HG03432 (cell line): ENCODE results near the gene PCLAF.
"Not testable (repeated sequence)": the region's sequence is repeated elsewhere in the genome, so short reads cannot be mapped to it uniquely, and the experiment has no call there.

Experiments
- ATAC-seq: cut with Tn5 transposase; IDR thresholded peaks from one replicate; pipeline ENCODE4 v1.9.1; 2021; ENCODE audit warnings: mild to moderate bottlenecking, moderate library complexity; ENCODE audit not compliant: unreplicated experiment

PCLAF gene, protein sequence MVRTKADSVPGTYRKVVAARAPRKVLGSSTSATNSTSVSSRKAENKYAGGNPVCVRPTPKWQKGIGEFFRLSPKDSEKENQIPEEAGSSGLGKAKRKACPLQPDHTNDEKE

DNA sequence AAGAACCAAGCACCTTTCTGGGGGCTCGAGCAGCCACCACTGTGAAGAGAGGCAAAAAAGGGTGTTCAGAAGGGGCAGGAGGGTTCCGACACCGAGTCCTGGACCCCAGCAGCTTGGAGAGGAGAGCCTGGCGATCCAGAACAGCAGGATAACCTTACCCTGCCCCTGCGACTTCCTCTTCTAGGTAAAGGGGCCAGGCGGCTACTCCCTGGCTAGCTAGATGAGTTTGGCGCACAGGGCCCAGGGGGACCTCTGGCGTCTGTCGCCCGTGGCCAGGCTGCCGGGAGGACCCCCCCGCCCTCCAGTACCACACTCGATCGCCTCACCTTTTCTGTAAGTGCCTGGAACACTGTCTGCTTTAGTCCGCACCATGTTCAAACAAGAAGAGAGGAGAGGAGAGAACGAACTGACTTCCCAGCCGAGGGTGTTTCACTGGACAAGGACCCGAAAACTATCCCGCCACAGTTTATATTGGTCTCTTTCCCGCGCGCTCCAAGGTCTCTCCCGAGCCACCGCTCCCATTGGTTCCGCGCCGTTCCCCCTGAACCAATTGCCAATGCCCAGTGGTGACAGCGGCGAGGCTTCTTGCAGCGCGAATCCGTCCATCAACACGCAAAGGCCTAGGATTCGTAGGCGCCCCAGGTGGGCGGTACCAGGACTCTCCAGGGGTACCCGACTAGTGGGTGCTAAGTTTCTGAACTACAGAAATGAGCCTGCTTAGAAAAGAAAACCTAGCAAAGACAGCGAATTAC lies at the start of gene PCLAF:
PCLAF (minus strand) TSS at position 442 of the 752 bp plus-strand sequence; CDS start at position 372, 70 bp downstream.
- peak; percentile 94 for ATAC-seq

DNA sequence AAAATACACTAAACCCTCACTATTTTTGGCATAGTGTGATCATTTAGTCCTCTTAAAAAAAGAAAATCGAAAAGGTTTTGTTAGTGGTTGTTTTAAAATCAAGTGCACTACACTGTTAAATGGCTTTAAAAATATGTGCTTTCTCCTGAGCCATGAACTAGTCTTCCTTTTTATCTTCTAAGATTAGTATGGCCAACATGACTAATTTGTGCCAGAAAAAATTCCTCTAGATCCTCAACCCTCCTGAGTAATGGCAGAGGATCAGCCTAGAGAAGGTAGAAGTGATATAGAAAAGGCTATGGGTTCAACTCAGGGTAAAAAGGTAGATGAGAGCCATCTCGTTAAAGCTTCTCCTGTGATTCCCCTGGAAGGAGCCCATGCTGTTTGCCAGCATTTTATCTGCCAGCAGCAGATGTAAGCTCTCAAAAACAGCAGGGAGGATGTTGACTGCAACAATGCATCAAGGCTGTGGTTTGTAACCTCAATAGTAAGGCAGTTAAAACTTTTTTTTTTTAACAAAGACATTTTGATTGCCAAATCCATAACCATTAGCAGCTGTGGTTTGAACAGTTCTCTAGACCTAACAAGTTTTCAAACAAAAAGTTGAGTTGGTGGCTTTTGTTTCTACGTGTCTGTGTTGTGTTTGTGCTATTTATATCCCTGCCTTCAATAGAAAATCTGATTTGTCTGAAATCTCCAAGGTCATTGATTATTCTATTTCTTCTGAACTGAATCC lies 48.9 kb upstream of the PCLAF start:
- no peak for ATAC-seq

DNA sequence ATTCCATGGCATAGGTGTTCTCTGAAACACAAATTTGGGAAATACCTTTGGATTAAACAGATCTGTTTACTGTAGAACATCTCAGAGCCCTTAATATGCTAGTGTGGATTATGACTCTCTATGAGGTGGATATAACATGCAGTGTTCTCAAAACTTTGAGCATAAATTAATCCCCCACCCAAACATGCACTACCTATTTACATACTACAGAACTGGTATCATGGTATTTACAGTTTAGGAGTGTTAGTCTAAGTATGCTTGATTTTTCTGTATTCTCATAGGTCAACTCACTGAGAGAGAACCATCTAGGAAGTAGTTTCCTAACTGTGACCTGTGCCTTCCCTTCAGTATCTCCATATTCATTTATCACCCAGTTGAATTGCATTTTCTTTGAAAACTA lies 48.2 kb upstream of the PCLAF start:
- no peak for ATAC-seq

DNA sequence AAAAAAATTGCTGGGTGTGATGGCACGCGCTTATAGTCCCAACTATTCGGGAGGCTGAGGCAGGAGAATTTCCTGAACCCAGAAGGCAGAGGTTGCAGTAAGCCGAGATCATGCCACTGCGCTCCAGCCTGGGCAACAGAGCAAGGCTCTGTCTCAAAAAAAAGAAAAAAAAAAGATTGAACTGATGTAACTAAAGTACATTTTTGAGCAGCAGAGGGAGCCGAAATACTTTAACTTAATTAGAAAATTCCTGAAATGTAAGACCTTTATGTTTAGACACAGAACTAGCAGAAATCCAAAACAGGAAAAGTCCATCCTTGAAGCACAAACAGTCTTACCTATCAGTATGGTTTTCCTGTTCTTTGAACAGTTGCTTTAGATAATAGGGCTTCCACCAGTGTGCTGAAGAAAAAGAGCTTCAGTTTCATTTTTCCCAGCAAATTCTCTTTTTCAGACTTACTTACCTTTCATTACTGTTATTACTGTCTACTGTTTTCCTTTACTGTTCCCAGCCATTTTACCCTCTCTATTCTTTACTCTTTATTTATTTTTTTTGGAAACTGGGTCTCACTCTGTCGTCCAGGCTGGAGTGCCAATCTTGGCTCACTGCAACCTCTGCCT lies 45.7 kb upstream of the PCLAF start:
- ATAC-seq = no peak

DNA sequence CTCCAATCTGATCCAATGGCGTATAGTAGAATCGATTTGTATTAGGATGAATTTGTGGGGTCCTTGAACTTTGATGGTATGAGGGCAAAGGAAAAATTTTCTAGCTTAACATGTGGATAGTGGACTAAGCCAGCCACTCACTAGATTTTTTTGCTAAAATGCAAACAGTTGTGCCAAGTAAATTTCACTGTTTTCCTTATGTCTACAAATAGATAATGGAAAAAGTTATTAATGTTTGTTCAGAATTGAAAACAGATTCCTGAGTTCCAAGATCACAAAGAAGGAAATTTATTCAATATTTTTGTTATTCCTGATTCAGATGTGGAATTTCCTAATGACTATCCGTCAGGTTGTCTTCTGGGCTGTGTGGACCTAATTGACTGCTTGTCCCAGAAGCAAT lies 44.0 kb upstream of the PCLAF start:
- no peak for ATAC-seq

DNA sequence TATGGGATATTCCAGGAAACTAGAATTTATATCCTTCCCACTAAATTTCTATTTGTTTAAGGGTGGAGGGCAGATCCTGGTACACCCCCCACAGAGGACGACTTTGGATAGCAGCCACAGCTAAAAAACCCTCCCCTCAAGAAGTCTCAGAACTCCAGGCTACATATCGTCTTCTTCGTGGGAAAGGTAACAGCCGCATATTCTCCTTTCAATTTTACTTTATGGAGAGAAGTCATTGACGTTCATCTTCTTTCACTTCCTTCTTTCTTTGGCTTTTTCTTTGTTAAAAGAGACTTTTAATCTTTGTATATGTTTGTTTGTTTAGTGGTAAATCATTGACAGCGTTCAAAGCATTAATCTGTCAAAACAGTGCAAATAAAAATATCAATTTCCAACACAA lies 42.7 kb upstream of the PCLAF start:
- no peak for ATAC-seq

DNA sequence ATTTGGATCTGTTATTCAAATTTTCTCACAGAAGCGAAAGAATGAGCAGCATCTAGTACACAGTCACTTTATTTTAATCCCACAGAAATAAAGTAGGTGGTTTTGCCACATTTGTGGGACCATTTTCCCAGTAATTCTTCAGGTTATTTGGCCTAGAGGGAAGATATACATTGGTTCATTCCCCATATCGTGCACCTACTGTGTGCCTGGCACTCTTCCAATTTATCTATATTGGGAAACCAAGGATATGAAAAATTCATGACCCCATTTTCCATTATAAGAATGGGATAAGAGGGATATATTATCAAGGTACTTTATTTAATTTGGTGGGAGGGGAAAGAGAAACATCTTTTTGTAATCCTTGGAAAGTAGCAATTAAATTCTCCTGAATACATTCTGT lies 41.5 kb upstream of the PCLAF start:
- no peak for ATAC-seq

DNA sequence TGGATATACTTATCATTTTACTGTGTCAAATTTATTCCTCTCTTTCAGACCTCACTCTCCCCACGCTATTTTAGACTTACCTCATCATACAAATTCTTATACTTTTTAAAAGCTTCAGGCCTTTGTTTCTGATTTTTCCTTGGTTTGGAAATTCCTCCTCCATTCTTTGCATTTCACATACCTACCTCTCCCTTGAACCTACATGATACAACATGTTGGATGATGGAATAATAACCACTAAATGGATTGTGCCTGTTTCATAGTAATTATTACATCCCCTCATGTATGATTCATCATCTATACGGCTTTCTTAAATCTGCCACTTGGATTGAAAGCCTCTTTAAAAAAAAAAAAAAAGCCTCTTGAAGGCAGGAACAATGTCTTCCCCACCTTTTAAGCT lies 31.0 kb upstream of the PCLAF start:
- ATAC-seq = no peak

DNA sequence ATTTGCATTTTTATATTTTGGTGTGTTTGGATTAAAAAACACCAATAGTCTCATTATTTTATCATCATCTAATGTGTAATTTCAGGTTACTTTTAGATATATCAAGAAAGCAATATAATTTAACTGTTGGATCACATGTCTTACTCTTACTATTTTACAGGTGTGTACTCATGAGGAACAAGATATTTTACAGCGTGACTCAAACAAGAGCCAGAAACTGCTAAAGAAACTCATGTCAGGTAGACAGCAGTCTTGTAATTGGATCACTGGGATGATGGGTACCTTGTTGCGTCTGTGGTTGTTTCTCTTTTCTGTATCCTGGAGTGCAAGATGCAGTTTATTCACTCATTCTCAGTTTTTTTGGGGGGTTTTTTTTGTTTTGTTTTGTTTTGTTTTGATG lies 19.3 kb upstream of the PCLAF start:
- ATAC-seq = no peak

DNA sequence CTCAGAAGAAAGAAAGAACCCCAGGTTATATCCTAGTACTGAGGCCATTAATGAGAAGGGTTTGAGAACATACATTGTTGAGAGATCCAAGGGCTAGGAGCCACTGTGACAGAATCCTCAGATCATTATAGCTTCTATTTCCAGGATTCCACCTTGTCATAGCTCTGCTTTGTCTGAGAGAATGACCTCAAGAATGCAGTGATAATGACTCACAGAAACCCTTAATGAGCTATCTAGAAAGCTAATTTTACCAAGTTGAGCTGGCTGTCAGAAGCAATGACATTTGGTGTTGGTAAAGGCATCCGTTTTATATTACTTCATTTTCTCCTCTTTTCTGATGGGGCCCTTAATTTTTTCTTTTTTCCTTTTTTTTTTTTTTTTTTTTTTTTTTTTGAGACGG lies 17.3 kb upstream of the PCLAF start:
- no peak for ATAC-seq

DNA sequence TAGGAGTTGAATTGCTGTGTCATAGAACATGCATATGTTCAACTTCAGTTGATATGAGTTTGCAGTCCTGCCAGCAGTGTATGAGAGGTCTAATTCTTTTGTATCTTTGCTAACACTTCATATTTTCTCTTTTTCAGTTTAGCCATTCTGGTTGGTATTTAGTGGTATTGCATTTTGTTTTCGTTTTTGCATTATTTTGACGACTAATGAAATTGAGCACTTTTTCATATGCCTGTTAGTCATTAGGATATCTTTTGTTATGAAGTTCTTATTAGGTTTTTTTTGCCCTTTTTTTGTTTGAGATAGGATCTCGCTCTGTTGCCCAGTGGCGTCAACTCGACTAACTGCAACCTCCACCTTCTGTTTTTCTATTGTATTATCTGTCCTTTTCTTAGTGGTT lies 15.5 kb upstream of the PCLAF start:
- no peak for ATAC-seq

DNA sequence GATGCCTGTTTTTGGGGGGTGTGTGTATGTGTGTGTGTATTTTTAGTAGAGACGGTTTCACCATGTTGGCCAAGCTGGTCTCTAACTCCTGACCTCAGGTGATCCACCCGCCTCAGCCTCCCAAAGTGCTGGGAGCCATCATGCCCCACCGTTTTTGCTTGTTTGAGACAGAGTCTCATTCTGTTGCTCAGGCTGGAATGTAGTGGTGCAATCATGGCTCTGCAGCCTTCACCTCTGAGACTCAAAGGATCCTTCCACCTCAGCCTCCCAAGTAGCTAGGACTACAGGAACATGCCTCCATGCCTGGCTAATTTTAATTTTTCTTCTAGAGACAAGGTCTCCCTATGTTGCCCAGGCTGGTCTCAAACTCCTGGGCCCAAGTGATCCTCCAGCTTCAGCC lies 11.2 kb upstream of the PCLAF start:
- ATAC-seq = not testable (repeated sequence)

DNA sequence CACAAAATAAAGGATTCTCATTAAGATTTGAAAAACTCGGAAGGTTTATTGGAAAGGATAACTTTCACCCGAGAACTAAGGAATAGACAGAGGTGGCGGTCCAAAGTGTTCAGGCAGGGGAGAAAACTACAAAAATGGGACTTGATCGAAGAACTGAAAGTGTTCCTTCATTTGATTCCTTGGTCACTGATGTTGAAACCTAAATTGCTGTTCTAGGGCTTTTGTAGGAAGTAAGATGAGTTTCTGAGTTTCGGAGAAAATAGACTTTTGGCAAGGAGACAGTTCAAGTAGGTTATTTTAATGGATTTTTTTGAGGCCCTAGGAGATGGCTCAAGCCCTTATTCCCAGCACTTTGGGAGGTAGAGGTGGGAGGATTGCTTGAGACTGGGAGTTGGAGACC lies 7.8 kb upstream of the PCLAF start:
- ATAC-seq = no peak

DNA sequence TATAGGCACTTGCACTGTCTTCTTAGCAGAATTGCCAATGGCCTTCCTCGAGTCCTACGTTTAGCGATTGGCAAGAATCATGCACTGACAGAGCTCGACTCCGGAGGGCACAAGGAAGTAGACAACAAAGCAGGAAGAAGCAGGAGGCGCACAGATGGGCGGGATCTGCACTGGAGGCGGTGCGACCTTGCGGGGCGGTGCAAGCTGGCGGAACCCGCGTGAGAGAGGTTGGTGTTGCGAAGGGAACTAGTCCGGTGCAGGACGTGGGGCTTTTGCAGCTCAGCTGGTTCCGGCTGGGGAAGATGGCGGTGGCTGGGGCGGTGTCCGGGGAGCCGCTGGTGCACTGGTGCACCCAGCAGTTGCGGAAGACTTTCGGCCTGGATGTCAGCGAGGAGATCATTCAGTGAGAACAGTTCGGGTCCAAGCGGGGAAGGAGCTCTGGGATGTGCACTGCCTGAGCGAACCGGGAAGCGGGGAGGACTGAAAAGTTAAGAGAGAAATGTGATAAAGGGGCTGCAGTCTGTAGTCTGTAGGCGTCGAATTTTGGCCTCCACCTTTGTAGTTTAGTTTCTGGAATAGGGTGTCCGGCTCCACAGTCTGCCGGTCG lies 6.4 kb upstream of the PCLAF start, which contains the start of gene TRIP4:
TRIP4 (plus strand) TSS at position 275 of the 607 bp plus-strand sequence; CDS start at position 303, 28 bp downstream.
- peak; percentile 98 for ATAC-seq

DNA sequence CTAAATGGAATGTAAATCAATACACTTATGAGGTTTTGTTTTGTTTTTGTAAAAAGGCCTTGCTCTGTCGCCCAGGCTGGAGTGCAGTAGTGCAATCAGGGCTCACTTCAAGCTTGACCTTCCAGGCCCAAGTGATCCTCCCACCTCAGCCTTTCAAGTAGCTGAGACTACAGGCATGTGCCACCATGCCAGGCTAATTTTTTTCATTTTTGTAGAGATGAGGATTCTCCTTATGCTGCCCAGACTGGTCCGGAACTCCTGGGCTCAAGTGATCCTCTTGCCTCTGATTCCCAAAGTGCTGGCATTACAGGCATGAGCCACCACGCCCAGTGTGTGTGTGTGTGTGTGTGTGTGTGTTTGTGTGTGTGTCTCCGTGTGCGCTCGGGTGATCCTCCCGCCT lies 5.0 kb upstream of the PCLAF start:
- ATAC-seq = no peak

DNA sequence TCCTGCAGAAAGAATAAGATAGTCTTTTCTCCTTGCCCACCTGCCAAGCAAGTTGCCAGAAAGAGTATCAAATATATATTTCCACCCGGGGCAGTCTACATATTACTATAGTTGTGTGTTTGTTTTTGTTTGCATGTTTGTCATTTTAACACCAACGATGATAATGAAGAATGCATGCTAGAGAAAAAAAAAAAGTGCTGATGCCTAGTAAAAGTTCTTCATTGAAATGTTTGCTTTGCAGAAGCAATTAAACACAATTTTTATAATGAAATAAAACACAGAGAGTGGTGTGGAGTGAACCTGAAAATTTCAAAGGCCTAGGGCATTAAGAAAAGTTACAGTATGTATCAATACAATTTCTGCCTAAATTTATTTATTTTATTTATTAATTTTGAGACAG lies 2.5 kb upstream of the PCLAF start:
- ATAC-seq = no peak

DNA sequence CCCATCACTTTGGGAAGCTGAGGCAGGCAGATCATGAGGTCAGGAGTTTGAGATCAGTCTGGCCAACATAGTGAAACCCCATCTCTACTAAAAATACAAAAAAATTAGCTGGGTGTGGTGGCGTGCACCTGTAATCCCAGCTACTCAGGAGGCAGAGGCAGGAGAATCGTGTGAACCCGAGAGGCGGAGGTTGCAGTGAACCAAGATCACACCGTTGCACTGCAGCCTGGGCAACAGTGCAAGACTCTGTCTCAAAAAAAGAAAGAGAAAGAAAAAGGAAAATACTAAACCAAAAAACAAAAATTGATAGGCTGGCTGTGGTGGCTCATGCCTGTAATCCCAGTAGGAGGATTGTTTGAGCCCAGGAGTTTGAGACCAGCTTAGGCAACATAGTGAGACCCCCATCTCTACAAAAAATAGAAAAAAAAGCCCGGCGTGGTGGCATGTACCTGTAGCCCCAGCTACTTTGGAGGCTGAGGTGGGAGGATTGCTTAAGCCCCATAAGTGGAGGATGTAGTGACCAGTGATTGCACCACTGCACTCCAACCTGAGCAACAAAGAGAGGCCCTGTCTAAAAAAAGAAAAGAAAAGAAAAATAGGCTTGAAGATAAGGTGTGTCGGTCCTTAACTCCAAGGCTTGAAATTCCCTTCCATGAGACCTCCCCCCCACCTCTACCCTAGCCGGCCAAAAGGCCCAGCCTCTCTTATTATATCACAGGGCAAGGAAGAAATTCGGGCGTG lies 941 bp downstream of the PCLAF start:
- ATAC-seq = not testable (repeated sequence)

DNA sequence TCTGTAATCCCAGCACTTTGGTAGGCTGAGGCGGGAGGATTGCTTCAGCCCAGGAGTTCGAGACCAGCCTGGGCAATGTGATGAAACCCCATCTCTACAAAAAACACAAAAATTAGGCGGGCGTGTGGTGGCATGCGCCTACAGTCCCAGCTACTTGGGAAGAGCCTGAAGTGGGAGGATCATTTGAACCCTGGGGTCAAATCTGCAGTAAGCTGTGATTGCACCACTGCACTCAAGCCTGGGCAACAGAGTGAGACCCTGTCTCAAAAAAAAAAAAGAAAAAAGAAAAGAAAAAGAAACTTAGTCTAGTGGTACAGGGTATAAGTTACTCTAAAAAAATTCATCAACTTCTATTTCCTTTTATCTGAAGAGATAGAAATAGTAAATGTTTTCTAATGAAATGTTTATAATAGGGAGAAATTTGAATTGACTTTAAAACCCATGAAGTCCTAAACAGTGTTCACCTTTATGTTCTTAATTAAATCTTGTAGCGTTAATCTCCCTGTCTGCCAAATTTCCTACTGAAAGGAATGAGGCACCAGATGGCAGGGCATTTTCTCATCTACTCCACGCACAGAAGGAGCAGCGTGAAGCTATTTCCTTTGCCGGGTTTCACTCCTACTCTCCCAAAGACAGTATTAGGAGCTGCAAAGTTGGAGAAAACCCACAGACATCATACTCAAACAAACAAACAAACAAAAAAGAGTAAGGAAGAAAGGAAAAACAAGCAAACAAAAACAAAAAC lies 1.9 kb downstream of the PCLAF start:
- no peak for ATAC-seq

DNA sequence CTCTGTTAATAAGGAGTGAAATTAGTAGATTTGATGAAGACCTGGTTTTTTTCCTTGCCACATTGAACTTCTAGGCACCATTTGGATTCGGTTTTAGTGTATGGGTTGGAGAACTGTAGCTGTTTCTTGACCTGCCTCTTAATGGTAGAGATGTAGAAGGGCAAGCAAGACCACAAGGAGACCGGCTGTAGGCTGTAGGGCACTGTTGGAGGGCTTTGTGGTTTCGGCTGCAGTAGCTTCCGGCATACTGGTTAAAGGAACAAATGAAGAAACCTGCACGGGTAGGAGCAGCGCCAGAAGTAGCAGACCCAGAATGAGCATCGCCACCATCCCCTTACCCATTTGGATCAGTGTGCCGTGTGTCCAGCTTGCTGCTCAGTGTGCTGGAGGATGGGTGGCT lies 7.9 kb downstream of the PCLAF start:
- ATAC-seq = no peak

DNA sequence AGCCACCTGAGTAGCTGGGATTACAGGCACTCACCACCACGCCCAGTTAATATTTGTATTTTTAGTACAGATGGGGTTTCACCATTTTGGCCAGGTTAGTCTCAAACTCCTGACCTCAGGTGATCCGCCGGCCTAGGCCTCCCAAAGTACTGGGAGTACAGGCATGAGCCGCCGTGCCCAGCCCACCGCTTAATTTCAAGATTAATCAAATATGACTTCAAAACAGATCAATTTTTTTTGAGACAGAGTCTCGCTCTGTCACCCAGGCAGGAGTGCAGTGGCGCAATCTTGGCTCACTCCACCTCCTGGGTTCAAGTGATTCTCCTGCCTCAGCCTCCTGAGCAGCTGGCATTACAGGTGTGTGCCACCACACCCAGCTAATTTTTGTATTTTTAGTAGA lies 9.9 kb downstream of the PCLAF start:
- not testable (repeated sequence) for ATAC-seq
